ENCODE data around the gene PIGO. TPM values are rescaled to one million over a fixed set of nuclear protein-coding genes. Genes with fewer than 3 reads are reported as not detected.

The PIGO gene
- total and polyA plus RNA-seq, 9 of the 15 experiments (the other 6 are each of a cell fraction or from before 2014, with no cell fraction given), result 5.4 to 13.7 (median 9.7) TPM

DNA sequence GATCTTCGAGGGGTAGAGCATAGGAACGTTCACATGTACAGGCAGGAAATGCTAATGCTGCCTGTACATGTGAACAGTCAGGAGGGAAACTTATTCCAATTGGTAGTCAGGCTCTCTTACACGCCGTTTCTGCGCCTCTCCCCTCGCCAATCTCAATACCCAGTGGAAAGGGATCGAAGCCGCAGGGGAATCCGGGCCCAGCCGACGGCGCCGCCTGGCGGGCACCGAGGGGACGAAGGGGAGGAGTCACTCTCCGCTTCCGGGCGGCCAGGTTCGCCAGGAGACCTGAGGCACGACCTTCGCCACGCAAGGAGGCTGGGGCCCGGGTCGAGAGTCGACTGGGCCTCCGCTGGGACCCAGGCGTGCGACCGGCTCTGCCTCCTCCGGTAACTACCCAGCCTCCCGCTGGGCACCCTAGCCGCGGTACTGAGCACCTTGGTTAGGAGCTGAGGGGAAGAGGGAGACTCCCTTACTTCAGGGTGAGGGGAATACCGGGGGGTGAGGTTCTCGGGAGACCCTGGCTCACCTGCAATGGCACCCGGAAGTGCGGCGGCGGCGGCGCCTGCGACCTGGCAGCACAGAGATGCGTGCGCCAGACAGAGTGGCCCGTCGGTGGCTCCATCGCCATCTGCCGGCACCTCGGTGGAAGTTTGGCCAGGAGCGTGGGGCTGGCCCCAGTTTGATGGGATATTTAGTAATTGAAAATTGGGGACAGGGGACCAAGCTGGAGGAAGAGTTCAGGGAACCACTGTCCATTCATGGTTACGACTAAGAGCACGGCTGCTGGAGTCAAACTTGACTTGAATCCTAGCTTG is at the start of gene PIGO (continued):
- TF ChIP-seq, protein P1, sequence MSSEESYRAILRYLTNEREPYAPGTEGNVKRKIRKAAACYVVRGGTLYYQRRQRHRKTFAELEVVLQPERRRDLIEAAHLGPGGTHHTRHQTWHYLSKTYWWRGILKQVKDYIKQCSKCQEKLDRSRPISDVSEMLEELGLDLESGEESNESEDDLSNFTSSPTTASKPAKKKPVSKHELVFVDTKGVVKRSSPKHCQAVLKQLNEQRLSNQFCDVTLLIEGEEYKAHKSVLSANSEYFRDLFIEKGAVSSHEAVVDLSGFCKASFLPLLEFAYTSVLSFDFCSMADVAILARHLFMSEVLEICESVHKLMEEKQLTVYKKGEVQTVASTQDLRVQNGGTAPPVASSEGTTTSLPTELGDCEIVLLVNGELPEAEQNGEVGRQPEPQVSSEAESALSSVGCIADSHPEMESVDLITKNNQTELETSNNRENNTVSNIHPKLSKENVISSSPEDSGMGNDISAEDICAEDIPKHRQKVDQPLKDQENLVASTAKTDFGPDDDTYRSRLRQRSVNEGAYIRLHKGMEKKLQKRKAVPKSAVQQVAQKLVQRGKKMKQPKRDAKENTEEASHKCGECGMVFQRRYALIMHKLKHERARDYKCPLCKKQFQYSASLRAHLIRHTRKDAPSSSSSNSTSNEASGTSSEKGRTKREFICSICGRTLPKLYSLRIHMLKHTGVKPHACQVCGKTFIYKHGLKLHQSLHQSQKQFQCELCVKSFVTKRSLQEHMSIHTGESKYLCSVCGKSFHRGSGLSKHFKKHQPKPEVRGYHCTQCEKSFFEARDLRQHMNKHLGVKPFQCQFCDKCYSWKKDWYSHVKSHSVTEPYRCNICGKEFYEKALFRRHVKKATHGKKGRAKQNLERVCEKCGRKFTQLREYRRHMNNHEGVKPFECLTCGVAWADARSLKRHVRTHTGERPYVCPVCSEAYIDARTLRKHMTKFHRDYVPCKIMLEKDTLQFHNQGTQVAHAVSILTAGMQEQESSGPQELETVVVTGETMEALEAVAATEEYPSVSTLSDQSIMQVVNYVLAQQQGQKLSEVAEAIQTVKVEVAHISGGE (CRISPR knock-in tag; IDR thresholded peaks at IDR 0.05), result peak in 2 of 3 experiments; percentile 75 to 92; a peak in 4 of 6 replicates
- TF ChIP-seq SAP30 (IDR thresholded peaks at IDR 0.05; ENCODE audit: borderline replicate concordance, insufficient read depth, low read depth, low read length, poor library complexity, severe bottlenecking) (peak; percentile 33), NCOR1 (IDR thresholded peaks at IDR 0.05) (no peak), NCOA4 (IDR thresholded peaks at IDR 0.05; ENCODE audit: partially characterized antibody) (no peak), ZNF184 (CRISPR knock-in tag; IDR thresholded peaks at IDR 0.05) (no peak), COPS2 (conservative IDR thresholded peaks at IDR 0.05) (no peak), HMGN3 (IDR thresholded peaks at IDR 0.05; ENCODE audit: borderline replicate concordance, extremely low read depth, insufficient read length, low read depth, low read length) (peak; percentile 87), BCL6 (CRISPR knock-in tag; IDR thresholded peaks at IDR 0.05) (no peak), ATF7 (IDR thresholded peaks at IDR 0.05) (no peak; the same call in 1 of the 2 replicates), MTF1 (CRISPR knock-in tag; IDR thresholded peaks at IDR 0.05; ENCODE audit: borderline replicate concordance) (no peak), RBBP5 (IDR thresholded peaks at IDR 0.05; ENCODE audit: borderline replicate concordance, insufficient read depth, low read length, poor library complexity, severe bottlenecking) (peak; percentile 88), ZNF24 (IDR thresholded peaks at IDR 0.05) (no peak), ZNF695 (CRISPR knock-in tag; IDR thresholded peaks at IDR 0.05) (no peak), RBM34 (IDR thresholded peaks at IDR 0.05; ENCODE audit: borderline replicate concordance, insufficient read depth, low read length) (no peak), MIER1 (IDR thresholded peaks at IDR 0.05; ENCODE audit: low read depth) (no peak), XRCC5 (IDR thresholded peaks at IDR 0.05; ENCODE audit: low read depth, low read length) (no peak; the same call in 1 of the 2 replicates), MAZ (CRISPR knock-in tag; conservative IDR thresholded peaks at IDR 0.05 in 1 of 2, IDR thresholded peaks at IDR 0.05 in 1 of 2) (peak; percentile 72 to 81)
- TF ChIP-seq, protein P2, sequence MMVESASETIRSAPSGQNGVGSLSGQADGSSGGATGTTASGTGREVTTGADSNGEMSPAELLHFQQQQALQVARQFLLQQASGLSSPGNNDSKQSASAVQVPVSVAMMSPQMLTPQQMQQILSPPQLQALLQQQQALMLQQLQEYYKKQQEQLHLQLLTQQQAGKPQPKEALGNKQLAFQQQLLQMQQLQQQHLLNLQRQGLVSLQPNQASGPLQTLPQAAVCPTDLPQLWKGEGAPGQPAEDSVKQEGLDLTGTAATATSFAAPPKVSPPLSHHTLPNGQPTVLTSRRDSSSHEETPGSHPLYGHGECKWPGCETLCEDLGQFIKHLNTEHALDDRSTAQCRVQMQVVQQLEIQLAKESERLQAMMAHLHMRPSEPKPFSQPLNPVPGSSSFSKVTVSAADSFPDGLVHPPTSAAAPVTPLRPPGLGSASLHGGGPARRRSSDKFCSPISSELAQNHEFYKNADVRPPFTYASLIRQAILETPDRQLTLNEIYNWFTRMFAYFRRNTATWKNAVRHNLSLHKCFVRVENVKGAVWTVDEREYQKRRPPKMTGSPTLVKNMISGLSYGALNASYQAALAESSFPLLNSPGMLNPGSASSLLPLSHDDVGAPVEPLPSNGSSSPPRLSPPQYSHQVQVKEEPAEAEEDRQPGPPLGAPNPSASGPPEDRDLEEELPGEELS (CRISPR knock-in tag; IDR thresholded peaks at IDR 0.05; ENCODE audit: borderline replicate concordance), result no peak
- TF ChIP-seq, protein P3, sequence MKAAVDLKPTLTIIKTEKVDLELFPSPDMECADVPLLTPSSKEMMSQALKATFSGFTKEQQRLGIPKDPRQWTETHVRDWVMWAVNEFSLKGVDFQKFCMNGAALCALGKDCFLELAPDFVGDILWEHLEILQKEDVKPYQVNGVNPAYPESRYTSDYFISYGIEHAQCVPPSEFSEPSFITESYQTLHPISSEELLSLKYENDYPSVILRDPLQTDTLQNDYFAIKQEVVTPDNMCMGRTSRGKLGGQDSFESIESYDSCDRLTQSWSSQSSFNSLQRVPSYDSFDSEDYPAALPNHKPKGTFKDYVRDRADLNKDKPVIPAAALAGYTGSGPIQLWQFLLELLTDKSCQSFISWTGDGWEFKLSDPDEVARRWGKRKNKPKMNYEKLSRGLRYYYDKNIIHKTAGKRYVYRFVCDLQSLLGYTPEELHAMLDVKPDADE (conservative IDR thresholded peaks at IDR 0.05; ENCODE audit: control insufficient read depth, low read depth, low read length), result no peak

Measured in K562 (cell line).